HL-60/S4 treated with phorbol 12-myristate 13-acetate at 8.2 ng/mL for 4 days and 3 days (cell line): ENCODE results near the gene LRP6.
"Not testable (repeated sequence)": the region's sequence is repeated elsewhere in the genome, so short reads cannot be mapped to it uniquely, and the experiment has no call there.

Experiments used
- in situ Hi-C: fragments of 300-500 bp; cut with MboI; formaldehyde crosslinking; loops from 2 replicates; pipeline ENCODE4 v1.15.0; 2022; ENCODE audit warnings: low sequenced_read_pairs

LRP6 gene

GRCh38 chr12:12266873-12267741 lies at the start of gene LRP6:
LRP6 (minus strand) TSS chr12:12267044; CDS start chr12:12266735, 309 bp downstream.
- in situ Hi-C loops = no loop called here

GRCh38 chr12:12315838-12316237 lies 49.0 kb upstream of the LRP6 start:
- in situ Hi-C loops = no loop called here

GRCh38 chr12:12310695-12311094 lies 43.9 kb upstream of the LRP6 start:
- in situ Hi-C loops = not testable (repeated sequence)

GRCh38 chr12:12305568-12306300 lies 38.9 kb upstream of the LRP6 start:
- in situ Hi-C loops = no loop called here

- in situ Hi-C loops = no loop called here
Observed at GRCh38 chr12:12302976-12303375, 36.1 kb upstream of the LRP6 start.

- in situ Hi-C loops = no loop called here
Observed at GRCh38 chr12:12301122-12301521, 34.3 kb upstream of the LRP6 start.

GRCh38 chr12:12297201-12297830 lies 30.5 kb upstream of the LRP6 start:
- in situ Hi-C loops = no loop called here

- in situ Hi-C loops = no loop called here
Observed at GRCh38 chr12:12294215-12295005, 27.6 kb upstream of the LRP6 start.

- in situ Hi-C loops = no loop called here
Observed at GRCh38 chr12:12290206-12290605, 23.4 kb upstream of the LRP6 start.

GRCh38 chr12:12286441-12286840 lies 19.6 kb upstream of the LRP6 start:
- in situ Hi-C loops = no loop called here

GRCh38 chr12:12282761-12283425 lies 16.0 kb upstream of the LRP6 start:
- in situ Hi-C loops = no loop called here

GRCh38 chr12:12282202-12282601 lies 15.4 kb upstream of the LRP6 start:
- in situ Hi-C loops = no loop called here

GRCh38 chr12:12281134-12281533 lies 14.3 kb upstream of the LRP6 start:
- in situ Hi-C loops = no loop called here

- in situ Hi-C loops = no loop called here
Observed at GRCh38 chr12:12278899-12279298, 12.1 kb upstream of the LRP6 start.

GRCh38 chr12:12275874-12276273 lies 9.0 kb upstream of the LRP6 start:
- in situ Hi-C loops = no loop called here

- in situ Hi-C loops = no loop called here
Observed at GRCh38 chr12:12273291-12273957, 6.6 kb upstream of the LRP6 start.

- in situ Hi-C loops = no loop called here
Observed at GRCh38 chr12:12272869-12273268, 6.0 kb upstream of the LRP6 start.

GRCh38 chr12:12270226-12270625 lies 3.4 kb upstream of the LRP6 start:
- in situ Hi-C loops = no loop called here

- in situ Hi-C loops = no loop called here
Observed at GRCh38 chr12:12267742-12268200, 927 bp upstream of the LRP6 start.
